ENCODE results near the gene DZIP3.

The DZIP3 gene

DNA sequence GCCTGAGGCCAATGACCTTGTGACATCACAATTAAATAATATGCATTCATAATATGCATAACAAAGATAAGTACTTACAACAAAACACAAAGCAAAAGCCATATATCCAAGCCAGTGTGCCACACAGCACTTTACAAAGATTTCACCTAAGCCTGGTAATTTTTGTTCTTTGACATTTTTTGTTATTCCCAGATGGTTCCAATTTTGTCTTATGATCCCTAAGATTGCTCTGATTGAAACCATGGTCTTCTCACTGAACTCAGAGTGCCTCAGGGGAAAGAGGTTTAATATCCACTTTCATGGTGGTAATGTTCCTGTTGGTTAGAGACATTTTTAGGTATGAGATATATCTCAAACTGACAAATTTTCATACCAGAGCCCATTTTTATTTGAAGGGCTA, 138.6 kb downstream of the DZIP3 start:
- Histone ChIP-seq H2AFZ (ENCODE audit: low read length) (no peak overlapping the region), H3K4me1 (ENCODE audit: low read length) (no peaks in the 10 kb centered on the region), H3F3A (ENCODE audit: insufficient read depth, low read length) (no peaks in the 10 kb centered on the region), H3K9me3 (replicated peaks; ENCODE audit: insufficient read depth, low read length) (no peaks in the 10 kb centered on the region), H3K79me2 (ENCODE audit: low read length) (no peaks in the 10 kb centered on the region), H3K27ac (ENCODE audit: low read length) (no peak overlapping the region), H3K4me2 (ENCODE audit: low read depth, low read length) (no peak overlapping the region), H3K9ac (ENCODE audit: low read length) (no peak overlapping the region), H3K36me3 (replicated peaks; ENCODE audit: insufficient read depth, low read length) (no peaks in the 10 kb centered on the region), H3K9me2 (replicated peaks; ENCODE audit: insufficient read depth, low read length) (no peaks in the 10 kb centered on the region), H3K4me3 (ENCODE audit: low read length) (no peak overlapping the region), H3K27me3 (replicated peaks; ENCODE audit: insufficient read depth, low read length) (no peaks in the 10 kb centered on the region), H4K20me1 (ENCODE audit: insufficient read depth, low read length) (no peaks in the 10 kb centered on the region)
- no peak for TF ChIP-seq EZH2phosphoT487 (IDR thresholded peaks at IDR 0.05; ENCODE audit: low read length)
- TF ChIP-seq EZH2 (optimal IDR thresholded peaks at IDR 0.05; ENCODE audit: low read depth, low read length): no peak
- TF ChIP-seq, protein P1, sequence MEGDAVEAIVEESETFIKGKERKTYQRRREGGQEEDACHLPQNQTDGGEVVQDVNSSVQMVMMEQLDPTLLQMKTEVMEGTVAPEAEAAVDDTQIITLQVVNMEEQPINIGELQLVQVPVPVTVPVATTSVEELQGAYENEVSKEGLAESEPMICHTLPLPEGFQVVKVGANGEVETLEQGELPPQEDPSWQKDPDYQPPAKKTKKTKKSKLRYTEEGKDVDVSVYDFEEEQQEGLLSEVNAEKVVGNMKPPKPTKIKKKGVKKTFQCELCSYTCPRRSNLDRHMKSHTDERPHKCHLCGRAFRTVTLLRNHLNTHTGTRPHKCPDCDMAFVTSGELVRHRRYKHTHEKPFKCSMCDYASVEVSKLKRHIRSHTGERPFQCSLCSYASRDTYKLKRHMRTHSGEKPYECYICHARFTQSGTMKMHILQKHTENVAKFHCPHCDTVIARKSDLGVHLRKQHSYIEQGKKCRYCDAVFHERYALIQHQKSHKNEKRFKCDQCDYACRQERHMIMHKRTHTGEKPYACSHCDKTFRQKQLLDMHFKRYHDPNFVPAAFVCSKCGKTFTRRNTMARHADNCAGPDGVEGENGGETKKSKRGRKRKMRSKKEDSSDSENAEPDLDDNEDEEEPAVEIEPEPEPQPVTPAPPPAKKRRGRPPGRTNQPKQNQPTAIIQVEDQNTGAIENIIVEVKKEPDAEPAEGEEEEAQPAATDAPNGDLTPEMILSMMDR (IDR thresholded peaks at IDR 0.05; ENCODE audit: low read length): no peak
- DNase-seq: no peak

DNA sequence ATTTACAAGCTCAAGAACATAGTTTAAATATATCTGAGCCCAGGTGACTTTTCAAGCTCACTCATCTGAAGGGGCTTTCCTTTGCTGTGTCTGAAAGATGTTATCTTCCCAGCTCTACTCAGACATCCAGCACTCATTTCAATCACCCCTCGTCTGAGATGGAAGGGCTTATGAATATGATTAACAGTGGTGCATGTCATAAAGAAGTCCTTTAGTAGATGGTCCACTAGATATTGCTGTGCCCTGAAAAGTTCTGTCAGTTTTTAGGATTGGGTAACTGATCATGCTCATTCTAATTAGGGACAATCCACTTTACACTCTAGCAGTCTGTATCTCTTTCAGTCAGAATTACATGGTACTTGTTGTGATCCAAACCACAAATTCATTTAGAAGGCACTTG, 139.4 kb downstream of the DZIP3 start:
- Histone ChIP-seq H3K9ac (ENCODE audit: low read length) (no peak overlapping the region), H4K20me1 (ENCODE audit: insufficient read depth, low read length) (no peaks in the 10 kb centered on the region), H3K4me3 (ENCODE audit: low read length) (no peak overlapping the region), H3K27ac (ENCODE audit: low read length) (no peak overlapping the region), H3K36me3 (replicated peaks; ENCODE audit: insufficient read depth, low read length) (no peaks in the 10 kb centered on the region), H3K9me2 (replicated peaks; ENCODE audit: insufficient read depth, low read length) (no peaks in the 10 kb centered on the region), H3K4me2 (ENCODE audit: low read depth, low read length) (no peak overlapping the region), H3K27me3 (replicated peaks; ENCODE audit: insufficient read depth, low read length) (no peaks in the 10 kb centered on the region), H3K9me3 (replicated peaks; ENCODE audit: insufficient read depth, low read length) (no peaks in the 10 kb centered on the region), H3K4me1 (ENCODE audit: low read length) (no peaks in the 10 kb centered on the region), H3F3A (ENCODE audit: insufficient read depth, low read length) (no peaks in the 10 kb centered on the region), H2AFZ (ENCODE audit: low read length) (no peak overlapping the region), H3K79me2 (ENCODE audit: low read length) (no peaks in the 10 kb centered on the region)
- no peak for DNase-seq
- TF ChIP-seq EZH2 (optimal IDR thresholded peaks at IDR 0.05; ENCODE audit: low read depth, low read length): no peak
- TF ChIP-seq, protein P1 (IDR thresholded peaks at IDR 0.05; ENCODE audit: low read length): no peak

DNA sequence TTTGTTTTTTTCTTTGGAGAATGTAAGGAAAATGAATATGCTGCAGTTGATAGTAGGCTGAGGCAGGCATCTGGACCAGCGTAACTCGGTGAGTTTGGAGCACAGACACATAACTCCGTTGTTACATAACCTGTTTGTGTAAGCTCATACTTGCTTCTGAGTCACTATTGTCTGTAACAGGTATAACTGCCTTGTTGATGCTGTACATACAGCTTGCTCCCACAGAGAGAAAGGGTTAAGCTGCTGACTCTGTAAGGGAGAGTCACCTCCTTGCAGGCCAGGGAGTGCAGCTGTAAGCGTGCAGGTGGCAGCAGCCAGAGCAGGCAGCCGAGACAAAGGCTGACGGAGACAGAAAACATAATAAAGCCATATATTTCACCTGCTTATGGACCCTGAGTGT, 147.3 kb downstream of the DZIP3 start:
- TF ChIP-seq EZH2 (optimal IDR thresholded peaks at IDR 0.05; ENCODE audit: low read depth, low read length) (no peak), EZH2phosphoT487 (IDR thresholded peaks at IDR 0.05; ENCODE audit: low read length) (no peak)
- TF ChIP-seq, protein P1 (IDR thresholded peaks at IDR 0.05; ENCODE audit: low read length): no peak
- no peak for DNase-seq

More for the DNA sequence above, 147.3 kb downstream of the DZIP3 start:
- H3F3A ChIP-seq (ENCODE audit: insufficient read depth, low read length): no peaks in the 10 kb centered on the region
- no peaks in the 10 kb centered on the region for H3K36me3 ChIP-seq (replicated peaks; ENCODE audit: insufficient read depth, low read length)
- no peaks in the 10 kb centered on the region for H4K20me1 ChIP-seq (ENCODE audit: insufficient read depth, low read length)
- H3K27me3 ChIP-seq (replicated peaks; ENCODE audit: insufficient read depth, low read length): no peaks in the 10 kb centered on the region
- no peaks in the 10 kb centered on the region for H3K4me1 ChIP-seq (ENCODE audit: low read length)
- H2AFZ ChIP-seq (ENCODE audit: low read length): no peak overlapping the region
- H3K27ac ChIP-seq (ENCODE audit: low read length): no peak overlapping the region
- H3K4me2 ChIP-seq (ENCODE audit: low read depth, low read length): no peak overlapping the region
- no peak overlapping the region for H3K4me3 ChIP-seq (ENCODE audit: low read length)
- no peaks in the 10 kb centered on the region for H3K79me2 ChIP-seq (ENCODE audit: low read length)
- H3K9ac ChIP-seq (ENCODE audit: low read length): no peak overlapping the region
- no peaks in the 10 kb centered on the region for H3K9me3 ChIP-seq (replicated peaks; ENCODE audit: insufficient read depth, low read length)
- H3K9me2 ChIP-seq (replicated peaks; ENCODE audit: insufficient read depth, low read length): no peaks in the 10 kb centered on the region
